HFF-Myc (cell line): ENCODE measurements around the gene EYA3.
A peak's percentile ranks its signal among the peaks of the same experiment; 100 is the strongest.

ENCODE experiments used
- DNase-seq: peaks from one replicate; pipeline ENCODE4 v3.0.0-alpha.2; 2011; ENCODE audit warnings: low read depth; ENCODE audit errors: extremely low read depth
- H3K4me3 ChIP-seq: replicated peaks from 2 replicates; pipeline ENCODE4 v1.5.1; 2011; ENCODE audit warnings: low read depth, mild to moderate bottlenecking, control low read depth, low read length
- TF ChIP-seq, protein P1 (sequence below): IDR thresholded peaks from 2 replicates; pipeline ENCODE4 v1.5.1; 2012; ENCODE audit warnings: mild to moderate bottlenecking, low read depth, low read length, control low read depth; ENCODE audit errors: missing control alignments

The EYA3 gene

DNA sequence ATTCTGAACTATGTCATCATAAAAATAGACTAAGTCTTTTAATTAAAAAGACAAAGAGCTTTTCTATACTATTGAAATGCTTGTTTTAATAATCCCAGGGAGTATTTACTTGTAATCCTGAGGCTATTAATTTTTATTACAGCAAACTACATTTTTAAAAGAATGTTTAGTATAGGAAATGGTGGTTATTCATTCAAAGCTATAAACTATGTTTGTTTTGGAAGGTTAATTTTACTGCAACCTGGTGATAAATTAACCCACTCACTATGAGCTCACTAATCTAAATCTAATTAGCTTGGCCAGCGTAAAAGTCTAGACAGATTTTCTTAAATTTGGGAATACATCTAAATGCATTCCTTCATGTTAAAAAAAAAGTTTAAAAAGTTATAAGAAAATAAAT lies 13.8 kb upstream of the EYA3 start:
- TF ChIP-seq, protein P1, sequence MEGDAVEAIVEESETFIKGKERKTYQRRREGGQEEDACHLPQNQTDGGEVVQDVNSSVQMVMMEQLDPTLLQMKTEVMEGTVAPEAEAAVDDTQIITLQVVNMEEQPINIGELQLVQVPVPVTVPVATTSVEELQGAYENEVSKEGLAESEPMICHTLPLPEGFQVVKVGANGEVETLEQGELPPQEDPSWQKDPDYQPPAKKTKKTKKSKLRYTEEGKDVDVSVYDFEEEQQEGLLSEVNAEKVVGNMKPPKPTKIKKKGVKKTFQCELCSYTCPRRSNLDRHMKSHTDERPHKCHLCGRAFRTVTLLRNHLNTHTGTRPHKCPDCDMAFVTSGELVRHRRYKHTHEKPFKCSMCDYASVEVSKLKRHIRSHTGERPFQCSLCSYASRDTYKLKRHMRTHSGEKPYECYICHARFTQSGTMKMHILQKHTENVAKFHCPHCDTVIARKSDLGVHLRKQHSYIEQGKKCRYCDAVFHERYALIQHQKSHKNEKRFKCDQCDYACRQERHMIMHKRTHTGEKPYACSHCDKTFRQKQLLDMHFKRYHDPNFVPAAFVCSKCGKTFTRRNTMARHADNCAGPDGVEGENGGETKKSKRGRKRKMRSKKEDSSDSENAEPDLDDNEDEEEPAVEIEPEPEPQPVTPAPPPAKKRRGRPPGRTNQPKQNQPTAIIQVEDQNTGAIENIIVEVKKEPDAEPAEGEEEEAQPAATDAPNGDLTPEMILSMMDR, result no peak
- DNase-seq, result no peak
- H3K4me3 ChIP-seq, result no peak overlapping the region

DNA sequence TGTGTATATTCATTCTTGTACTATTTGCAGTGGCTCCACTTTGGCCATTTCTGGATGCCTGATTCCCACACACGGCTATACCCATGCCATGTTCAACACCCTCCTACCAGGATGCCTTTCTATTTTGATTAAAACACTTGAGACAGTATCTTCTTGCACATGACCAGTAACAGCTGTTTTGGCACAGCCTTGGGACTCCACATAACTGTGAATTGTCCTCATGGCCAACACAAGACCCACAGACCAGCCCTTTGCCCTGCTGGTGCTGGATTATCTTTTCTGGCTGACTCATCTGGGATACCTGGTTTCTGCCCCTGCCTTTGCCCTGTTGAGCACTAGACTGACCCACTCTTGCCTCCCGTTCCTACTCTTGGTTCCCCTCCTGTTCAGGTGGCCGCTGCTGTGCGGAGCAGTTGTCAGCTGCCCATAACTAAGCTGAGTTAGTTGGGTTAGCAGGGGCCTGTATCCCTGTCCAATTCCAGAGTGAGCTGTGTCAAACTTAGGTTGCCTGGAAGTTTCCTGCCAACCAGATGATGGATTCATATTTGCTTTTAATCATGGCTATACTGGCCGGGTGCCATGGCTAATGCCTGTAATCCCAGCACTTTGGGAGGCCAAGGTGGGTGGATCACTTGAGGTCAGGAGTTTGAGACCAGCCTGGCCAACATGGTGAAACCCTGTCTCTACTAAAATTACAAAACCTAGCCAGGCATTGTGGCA lies 10.8 kb upstream of the EYA3 start:
- no peak for DNase-seq
- no peak overlapping the region for H3K4me3 ChIP-seq
- TF ChIP-seq, protein P1, result no peak

DNA sequence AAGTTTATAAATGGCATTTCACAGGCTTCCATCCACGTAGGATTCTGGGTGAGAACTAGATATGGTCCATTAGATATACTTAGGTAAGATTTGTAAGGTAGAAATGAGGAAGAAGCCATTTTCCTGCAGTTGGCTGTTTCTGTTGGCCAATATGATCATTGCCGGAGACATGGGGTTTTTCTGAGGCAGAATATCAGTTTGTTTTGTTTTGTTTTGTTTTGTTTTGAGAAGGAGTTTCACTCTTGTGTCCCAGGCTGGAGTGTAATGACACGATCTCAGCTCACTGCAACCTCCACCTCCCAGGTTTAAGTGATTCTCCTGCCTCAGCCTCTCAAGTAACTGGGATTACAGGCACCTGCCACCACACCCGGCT lies 8.7 kb upstream of the EYA3 start:
- TF ChIP-seq, protein P1, result no peak
- DNase-seq, result no peak

DNA sequence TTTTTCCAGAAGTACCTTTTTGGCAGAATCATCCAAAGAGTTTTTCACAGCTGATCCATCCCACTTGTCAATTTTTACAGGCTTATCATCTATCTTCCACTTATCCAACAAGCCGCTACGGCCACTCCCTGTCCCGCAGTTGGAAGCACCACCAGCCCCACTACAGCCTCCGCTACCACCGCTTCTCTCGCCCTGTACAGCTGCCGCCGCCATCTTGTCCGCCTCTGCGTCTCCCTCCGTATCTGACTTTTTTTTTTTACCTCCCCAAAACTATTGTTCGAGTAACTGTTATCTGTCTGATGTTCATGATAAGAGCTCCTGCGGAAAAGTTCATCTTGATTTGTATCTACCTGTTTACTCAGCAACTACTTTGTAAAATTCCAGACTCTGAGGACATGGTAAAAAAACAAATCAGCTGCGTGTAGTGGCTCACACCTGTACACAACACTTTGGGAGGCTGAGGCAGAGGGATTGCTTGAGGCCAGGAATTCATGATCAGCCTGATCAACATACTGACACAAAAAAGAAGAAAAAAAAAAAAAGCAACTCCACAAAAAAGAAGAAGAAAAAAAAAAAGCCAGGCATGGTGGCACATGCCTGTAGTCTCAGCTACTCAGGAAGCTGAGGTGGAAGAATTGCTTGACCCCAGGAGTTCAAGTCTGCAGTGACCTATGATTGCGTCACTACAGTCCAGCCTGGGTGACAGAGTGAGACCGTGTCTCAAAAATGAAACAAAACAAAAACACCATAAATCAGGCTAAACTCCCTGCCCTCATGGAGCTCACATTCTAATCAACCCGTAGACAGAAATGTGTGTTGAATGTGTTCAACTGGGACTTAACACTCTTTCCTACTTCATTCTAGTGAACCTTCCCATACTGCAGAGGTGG lies 8.0 kb upstream of the EYA3 start:
- no peak overlapping the region for H3K4me3 ChIP-seq
- DNase-seq, result no peak
- TF ChIP-seq, protein P1, result no peak

More for the DNA sequence above, 8.7 kb upstream of the EYA3 start:
- no peak overlapping the region for H3K4me3 ChIP-seq

DNA sequence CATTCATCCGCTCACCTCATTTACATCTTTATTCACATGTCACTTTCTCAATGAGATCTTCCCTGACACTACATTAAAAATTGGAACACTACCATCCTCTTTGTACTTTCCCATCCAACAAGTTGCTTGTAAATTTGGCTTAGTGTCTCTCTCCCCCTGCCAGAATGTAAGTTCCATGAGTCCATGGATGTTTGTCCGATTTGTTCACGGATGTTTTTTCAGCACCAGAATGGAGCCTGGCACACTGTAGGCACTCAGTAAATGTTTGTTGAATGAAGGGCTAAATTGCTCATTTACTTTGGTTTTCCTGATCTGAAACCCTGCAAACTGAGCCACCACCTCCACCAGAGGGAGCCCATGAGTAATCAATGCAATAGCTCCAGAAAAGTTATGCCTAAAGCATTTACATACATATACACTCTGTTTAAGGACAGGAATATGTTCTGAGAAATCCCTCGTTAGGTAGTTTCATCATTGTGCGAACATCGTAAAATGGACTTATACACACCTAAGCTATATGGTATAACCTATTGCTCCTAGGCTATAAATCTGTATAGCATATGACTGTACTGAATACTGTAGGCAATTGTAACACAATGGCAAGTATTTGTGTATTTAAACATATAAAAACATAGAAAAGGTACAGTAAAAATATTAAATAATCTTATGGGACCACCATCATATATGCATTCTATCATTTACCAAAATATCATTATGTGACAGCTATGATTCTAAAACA lies 2.8 kb upstream of the EYA3 start:
- no peak overlapping the region for H3K4me3 ChIP-seq
- peak; percentile 46 for DNase-seq
- TF ChIP-seq, protein P1, result peak; percentile 91

DNA sequence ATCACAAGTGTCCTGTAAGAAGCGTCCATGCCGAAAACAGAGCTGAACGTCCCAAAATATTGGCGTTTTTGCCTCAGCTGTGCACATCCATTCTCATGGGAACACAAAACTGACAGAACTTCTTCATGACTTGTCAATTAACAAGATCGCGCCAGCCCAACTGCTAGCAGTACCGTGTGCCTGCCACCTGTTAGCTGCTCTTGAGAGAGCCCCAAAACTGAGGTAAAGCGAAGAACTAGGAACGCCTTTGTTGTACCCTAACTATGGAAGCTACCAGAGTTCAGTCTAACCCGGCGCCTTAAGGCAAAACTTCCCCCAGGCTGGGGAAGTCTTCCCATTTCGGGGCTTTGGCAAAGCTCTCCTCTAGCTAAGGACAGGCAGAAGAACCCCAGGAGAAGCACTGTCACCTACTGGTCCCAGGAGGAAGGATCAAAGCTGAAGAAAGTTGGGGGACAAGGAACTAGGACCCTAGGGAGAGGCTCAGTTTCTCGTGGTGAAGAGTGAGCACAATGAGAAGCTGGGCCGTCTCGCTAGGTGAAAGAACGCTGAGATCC lies 719 bp downstream of the EYA3 start:
- peak overlapping the region; percentile 72 for H3K4me3 ChIP-seq
- no peak for DNase-seq
- TF ChIP-seq, protein P1, result peak; percentile 19
